Caco-2 (cell line): ENCODE measurements around the gene SORCS2. TPM values are rescaled to one million over a fixed set of nuclear protein-coding genes. Genes with fewer than 3 reads are reported as not detected.

Source experiments
- BruUV-seq: library from RNA; stranded (reverse); fragments of 400-500 nt; replicated peaks from 2 replicates; lab custom pipeline; 2021; lab: Mats Ljungman, UMichigan
- CTCF ChIA-PET: fragments of 300-600 bp; sonication (Branson Sonifier 250); formaldehyde crosslinking; loops from one replicate; lab custom pipeline; 2022; ENCODE audit warnings: antibody characterized with exemption; lab: Charles Lee
- POLR2A ChIA-PET: fragments of 300-600 bp; sonication (Branson Sonifier 250); formaldehyde crosslinking; loops from one replicate; lab custom pipeline; 2022; ENCODE audit warnings: antibody characterized with exemption; lab: Charles Lee
- DNase-seq, 2 experiments: peaks; one replicate each; pipeline versions ENCODE4 v3.0.0 to v3.0.0-alpha.2; 2020 to 2022
- H3K27me3 ChIP-seq: replicated peaks from 2 replicates; pipeline ENCODE4 v1.6.0; 2011; ENCODE audit warnings: low read length; ENCODE audit not compliant: control insufficient read depth, insufficient read depth
- H3K36me3 ChIP-seq: 2 replicates; pipeline ENCODE4 v1.5.1; 2011; ENCODE audit warnings: low read length; ENCODE audit not compliant: control insufficient read depth, insufficient read depth
- H3K4me1 ChIP-seq: fragments of 250-450 bp; sonication (Bioruptor Pico); 2 replicates; pipeline ENCODE4 v1.5.1; 2020; ENCODE audit warnings: mild to moderate bottlenecking
- H3K4me3 ChIP-seq: 2 replicates; pipeline ENCODE4 v1.5.1; 2011; ENCODE audit warnings: low read depth, mild to moderate bottlenecking, control low read depth, low read length
- H3K9me3 ChIP-seq: fragments of 250-450 bp; sonication (Bioruptor Pico); 2 replicates; pipeline ENCODE4 v1.5.1; 2020; ENCODE audit warnings: mild to moderate bottlenecking, moderate library complexity
- H3K27ac Mint-ChIP-seq: one replicate; pipeline ENCODE4 v1.8.0; 2022; ENCODE audit warnings: mixed read lengths; ENCODE audit not compliant: unreplicated experiment
- H3K27me3 Mint-ChIP-seq: one replicate; pipeline ENCODE4 v1.8.0; 2022; ENCODE audit warnings: mixed read lengths; ENCODE audit not compliant: insufficient read depth, unreplicated experiment
- H3K36me3 Mint-ChIP-seq: one replicate; pipeline ENCODE4 v1.8.0; 2022; ENCODE audit warnings: mild to moderate bottlenecking, mixed read lengths; ENCODE audit not compliant: insufficient read depth, unreplicated experiment
- H3K4me1 Mint-ChIP-seq: one replicate; pipeline ENCODE4 v1.8.0; 2022; ENCODE audit warnings: low read depth, mixed read lengths; ENCODE audit not compliant: unreplicated experiment
- H3K4me3 Mint-ChIP-seq: one replicate; pipeline ENCODE4 v1.8.0; 2022; ENCODE audit warnings: mild to moderate bottlenecking, moderate library complexity, mixed read lengths; ENCODE audit not compliant: unreplicated experiment
- H3K9me3 Mint-ChIP-seq: one replicate; pipeline ENCODE4 v1.8.0; 2022; ENCODE audit warnings: mixed read lengths; ENCODE audit not compliant: unreplicated experiment
- CTCF ChIP-seq, 2 experiments: fragments of 200-600 bp in 1 of 2; IDR thresholded peaks; 1 replicate in 1 of 2; 2 replicates in 1 of 2; pipeline versions ENCODE4 v1.5.1 to v1.8.0; 2011 to 2022; ENCODE audit warnings: antibody characterized with exemption in 1 of 2, control low read depth in 1 of 2, inconsistent platforms in 1 of 2, low read depth in 1 of 2, low read length in 1 of 2, mild to moderate bottlenecking in 1 of 2, moderate library complexity in 1 of 2; ENCODE audit not compliant: insufficient read depth in 1 of 2, severe bottlenecking in 1 of 2, unreplicated experiment in 1 of 2
- intact Hi-C: fragments of 100-400 bp; cut with micrococcal nuclease; formaldehyde crosslinking; loops from one replicate; pipeline ENCODE4 v1.10.0; 2022; ENCODE audit not compliant: unreplicated experiment
- total RNA-seq: library from RNA; stranded (reverse); gene quantifications from 2 replicates; pipeline ENCODE4 v1.2.3, GENCODE V29; 2022

Gene SORCS2
- total RNA-seq, 1 experiment from 2014 or later, result 1.6 TPM

- peak overlapping the region; percentile 69 for H3K27ac Mint-ChIP-seq
- intact Hi-C loops, result no loop called here
- no peaks in the 10 kb centered on the region for H3K27me3 Mint-ChIP-seq
- no peaks in the 10 kb centered on the region for H3K36me3 ChIP-seq
- DNase-seq, result no peak
- no peak overlapping the region for H3K4me3 ChIP-seq
- H3K9me3 Mint-ChIP-seq, result peaks cover 6% of the 10 kb centered on the region
- peaks cover 71% of the 10 kb centered on the region for H3K4me1 ChIP-seq
- no peak for TF ChIP-seq CTCF (IDR thresholded peaks at IDR 0.05; ENCODE audit: insufficient read depth in 1 of 2, low read depth in 1 of 2, low read length in 1 of 2, severe bottlenecking in 1 of 2, unreplicated experiment in 1 of 2)
- peaks cover 21% of the 10 kb centered on the region for H3K36me3 Mint-ChIP-seq
- no peak overlapping the region for H3K4me3 Mint-ChIP-seq
- H3K4me1 Mint-ChIP-seq, result peaks cover 41% of the 10 kb centered on the region
- H3K27me3 ChIP-seq, result no peaks in the 10 kb centered on the region
- POLR2A ChIA-PET, result no interaction called here
- CTCF ChIA-PET, result no interaction called here
- no TSS peak for BruUV-seq
- no peaks in the 10 kb centered on the region for H3K9me3 ChIP-seq
Measured at GRCh38 chr4:7433376-7434140, 241.2 kb downstream of the SORCS2 start.

- H3K4me1 Mint-ChIP-seq, result peaks cover 34% of the 10 kb centered on the region
- TSS peak; percentile 26 for BruUV-seq
- Histone ChIP-seq H3K36me3 (no peaks in the 10 kb centered on the region), H3K4me3 (no peak overlapping the region), H3K9me3 (0 out of 2 replicates have a peak, but pooled peaks cover 3% of the 10 kb centered on the region), H3K27me3 (no peaks in the 10 kb centered on the region), H3K4me1 (peaks cover 68% of the 10 kb centered on the region)
- no peak overlapping the region for H3K4me3 Mint-ChIP-seq
- no peak for DNase-seq
- peaks cover 20% of the 10 kb centered on the region for H3K36me3 Mint-ChIP-seq
- H3K27ac Mint-ChIP-seq, result peak overlapping the region; percentile 98
- intact Hi-C loops, result no loop called here
- H3K27me3 Mint-ChIP-seq, result no peaks in the 10 kb centered on the region
- no peak for TF ChIP-seq CTCF (IDR thresholded peaks at IDR 0.05; ENCODE audit: insufficient read depth in 1 of 2, low read depth in 1 of 2, low read length in 1 of 2, severe bottlenecking in 1 of 2, unreplicated experiment in 1 of 2)
- CTCF ChIA-PET, result no interaction called here
- POLR2A ChIA-PET, result interaction anchor here (0.5 kb wide), 1 partner anchor 227 kb away, joined by 3 read pairs; no protein-coding TSS in a partner anchor
- H3K9me3 Mint-ChIP-seq, result peaks cover 12% of the 10 kb centered on the region
Measured at GRCh38 chr4:7434141-7434765, 241.9 kb downstream of the SORCS2 start.

GRCh38 chr4:7434766-7435150, 242.4 kb downstream of the SORCS2 start, which contains the start of gene PSAPL1:
Gene PSAPL1, minus strand, starts transcription at chr4:7434930. Its CDS starts 51 bp downstream, at chr4:7434879.
- Mint-ChIP-seq H3K27ac (peak within 1 kb of the TSS; percentile 98), H3K27me3 (no peaks in the 10 kb centered on the region), H3K9me3 (peaks cover 12% of the 10 kb centered on the region), H3K4me3 (peak within 1 kb of the TSS; percentile 72), H3K36me3 (peaks cover 17% of the 10 kb centered on the region), H3K4me1 (peaks cover 32% of the 10 kb centered on the region)
- no peaks in the 10 kb centered on the region for H3K27me3 ChIP-seq
- CTCF ChIA-PET, result no interaction called here
- 0 out of 2 replicates have a peak, but pooled peaks cover 3% of the 10 kb centered on the region for H3K9me3 ChIP-seq
- BruUV-seq, result no TSS peak
- DNase-seq, result peak; percentile 79 to 90
- no peaks in the 10 kb centered on the region for H3K36me3 ChIP-seq
- TF ChIP-seq CTCF (IDR thresholded peaks at IDR 0.05; ENCODE audit: insufficient read depth in 1 of 2, low read depth in 1 of 2, low read length in 1 of 2, severe bottlenecking in 1 of 2, unreplicated experiment in 1 of 2), result no peak
- peaks cover 63% of the 10 kb centered on the region for H3K4me1 ChIP-seq
- intact Hi-C loops, result loop anchor here (1.0 kb wide), 1 partner anchor 28 kb away; no protein-coding TSS in a partner anchor
- POLR2A ChIA-PET, result interaction anchor here (0.5 to 0.6 kb wide), 2 partner anchors 11 to 227 kb away, joined by 3 read pairs; no protein-coding TSS in a partner anchor
- no peak within 1 kb of the TSS for H3K4me3 ChIP-seq
